HepG2 (cell line): ENCODE data around the gene C11orf68. TPM values are rescaled to one million over a fixed set of nuclear protein-coding genes. Genes with fewer than 3 reads are reported as not detected.

Experiments used
- ADNP ChIP-seq: sonication (generic); formaldehyde crosslinking; IDR thresholded peaks from 2 replicates; pipeline ENCODE4 v1.4.0; 2020; ENCODE audit warnings: missing genetic modification reagents
- CEBPB ChIP-seq: IDR thresholded peaks from 2 replicates; pipeline ENCODE4 v1.6.1; 2011; ENCODE audit warnings: low read depth, low read length, improper control_type of control experiment, borderline replicate concordance
- CENPT ChIP-seq: sonication (generic); formaldehyde crosslinking; IDR thresholded peaks from 2 replicates; pipeline ENCODE4 v1.8.0; 2022; ENCODE audit warnings: low read depth, mild to moderate bottlenecking, moderate library complexity, missing genetic modification reagents
- CREBL2 ChIP-seq: sonication (generic); formaldehyde crosslinking; IDR thresholded peaks from 2 replicates; pipeline ENCODE4 v1.8.1; 2023; ENCODE audit warnings: missing genetic modification reagents, mild to moderate bottlenecking, borderline replicate concordance
- DNMT3B ChIP-seq: conservative IDR thresholded peaks from 2 replicates; pipeline ENCODE4 v1.6.1; 2016; ENCODE audit warnings: missing biosample characterization, control low read depth
- ESRRA ChIP-seq: sonication (generic); formaldehyde crosslinking; IDR thresholded peaks from 2 replicates; pipeline ENCODE4 v1.5.1; 2020; ENCODE audit warnings: mild to moderate bottlenecking, low read depth, missing genetic modification reagents
- FOXA1 ChIP-seq, 2 experiments: fragments of 450-650 bp in 1 of 2; sonication (generic) in 1 of 2; formaldehyde crosslinking in 1 of 2; IDR thresholded peaks; 2 replicates each; pipeline versions ENCODE4 v1.4.0 to v1.6.1; 2016 to 2020; ENCODE audit warnings: missing genetic modification reagents in 1 of 2
- GABPB1 ChIP-seq: IDR thresholded peaks from 2 replicates; pipeline ENCODE4 v1.6.1; 2016; ENCODE audit warnings: mild to moderate bottlenecking, missing genetic modification reagents, moderate library complexity, missing compliant biosample characterization
- HNRNPH1 ChIP-seq: fragments of 200-400 bp; formaldehyde crosslinking; optimal IDR thresholded peaks from 2 replicates; pipeline ENCODE3; 2017; ENCODE audit warnings: mild to moderate bottlenecking, low read depth, low read length
- HNRNPLL ChIP-seq: fragments of 200-400 bp; formaldehyde crosslinking; IDR thresholded peaks from 2 replicates; pipeline ENCODE4 v1.6.1; 2017; ENCODE audit warnings: mild to moderate bottlenecking, low read depth, low read length; ENCODE audit not compliant: poor library complexity, severe bottlenecking
- MAFK ChIP-seq, 2 experiments: IDR thresholded peaks in 1 of 2; conservative IDR thresholded peaks in 1 of 2; 2 replicates each; pipeline ENCODE4 v1.6.1; 2011; ENCODE audit warnings: improper control_type of control experiment in 2 of 2, low read length in 2 of 2
- NKX3-1 ChIP-seq: sonication (generic); formaldehyde crosslinking; IDR thresholded peaks from 2 replicates; pipeline ENCODE4 v1.5.0; 2020; ENCODE audit warnings: missing genetic modification reagents
- NR2C2 ChIP-seq: sonication (generic); formaldehyde crosslinking; IDR thresholded peaks from 2 replicates; pipeline ENCODE4 v1.4.0; 2020; ENCODE audit warnings: missing genetic modification reagents, mild to moderate bottlenecking, moderate library complexity, borderline replicate concordance
- PPARG ChIP-seq: conservative IDR thresholded peaks from 2 replicates; pipeline ENCODE4 v1.6.1; 2016; ENCODE audit warnings: missing biosample characterization, missing genetic modification reagents
- RARA ChIP-seq: IDR thresholded peaks from 2 replicates; pipeline ENCODE4 v1.6.1; 2016; ENCODE audit warnings: missing genetic modification reagents, missing compliant biosample characterization
- REL ChIP-seq: sonication (generic); formaldehyde crosslinking; conservative IDR thresholded peaks from 2 replicates; pipeline ENCODE4 v1.8.0; 2022; ENCODE audit warnings: mild to moderate bottlenecking, missing genetic modification reagents, moderate library complexity
- SP140L ChIP-seq: sonication (generic); formaldehyde crosslinking; IDR thresholded peaks from 2 replicates; pipeline ENCODE4 v1.4.0; 2020; ENCODE audit warnings: missing genetic modification reagents, borderline replicate concordance
- TIGD3 ChIP-seq: sonication (generic); formaldehyde crosslinking; IDR thresholded peaks from 2 replicates; pipeline ENCODE4 v1.5.1; 2020; ENCODE audit warnings: mild to moderate bottlenecking, missing genetic modification reagents, borderline replicate concordance
- ZFX ChIP-seq: sonication (generic); formaldehyde crosslinking; IDR thresholded peaks from 2 replicates; pipeline ENCODE4 v1.4.0; 2020; ENCODE audit warnings: mild to moderate bottlenecking, low read depth, missing genetic modification reagents, moderate library complexity
- ZGPAT ChIP-seq: IDR thresholded peaks from 2 replicates; pipeline ENCODE4 v1.6.1; 2016; ENCODE audit warnings: mild to moderate bottlenecking
- ZNF224 ChIP-seq: sonication (generic); formaldehyde crosslinking; IDR thresholded peaks from 2 replicates; pipeline ENCODE4 v1.5.0; 2020; ENCODE audit warnings: mild to moderate bottlenecking, missing genetic modification reagents
- ZNF329 ChIP-seq: sonication (generic); formaldehyde crosslinking; IDR thresholded peaks from 2 replicates; pipeline ENCODE4 v1.9.0; 2021; ENCODE audit warnings: low read depth, mild to moderate bottlenecking, missing genetic modification reagents
- ZNF367 ChIP-seq: sonication (generic); formaldehyde crosslinking; IDR thresholded peaks from 2 replicates; pipeline ENCODE4 v1.4.0; 2020; ENCODE audit warnings: missing genetic modification reagents, borderline replicate concordance
- ZNF768 ChIP-seq: sonication (generic); formaldehyde crosslinking; IDR thresholded peaks from 2 replicates; pipeline ENCODE4 v1.4.0; 2020; ENCODE audit warnings: missing genetic modification reagents
- ZNF780A ChIP-seq: sonication (generic); formaldehyde crosslinking; IDR thresholded peaks from 2 replicates; pipeline ENCODE4 v1.8.0; 2022; ENCODE audit warnings: mild to moderate bottlenecking, missing genetic modification reagents, moderate library complexity
- ZSCAN20 ChIP-seq: sonication (generic); formaldehyde crosslinking; IDR thresholded peaks from 2 replicates; pipeline ENCODE4 v1.4.0; 2020; ENCODE audit warnings: missing genetic modification reagents, mild to moderate bottlenecking, borderline replicate concordance
- polyA plus RNA-seq, 8 experiments: library from polyadenylated mRNA; depleted of rRNA in 3 of 8; stranded (reverse) in 7 of 8; unstranded in 1 of 8; fragments of >200 nt; fragmentation: Illumina TruSeq in 4 of 8; extraction: Trizol in 4 of 8; gene quantifications; 2 replicates each; pipeline versions ENCODE4 v1.2.1 to v1.2.3, GENCODE V29; 2011 to 2016; ENCODE audit warnings: low read depth in 4 of 8, missing spikeins in 1 of 8, mixed read lengths in 1 of 8; ENCODE audit not compliant: insufficient read depth in 1 of 8
- total RNA-seq, 5 experiments: library from RNA; depleted of rRNA; stranded (reverse); fragments of >200 nt; fragmentation: Illumina TruSeq; extraction: Trizol; gene quantifications; 2 replicates each; pipeline ENCODE4 v1.2.3, GENCODE V29; 2016; ENCODE audit warnings: low read depth in 1 of 5

Gene C11orf68
- total and polyA plus RNA-seq, 2 of the 13 experiments (the other 11 are each of a cell fraction or from before 2014, with no cell fraction given): 8.4 to 28.3 TPM

GRCh38 chr11:65899356-65900124, 19.3 kb downstream of the C11orf68 start (continued):
- TF ChIP-seq ZNF224 (CRISPR knock-in tag): 0 out of 2 replicates have a peak, but pooled peaks have one; percentile 44
- no peak for TF ChIP-seq CREBL2 (CRISPR knock-in tag)
- TF ChIP-seq CENPT (CRISPR knock-in tag): no peak
- TF ChIP-seq ZGPAT: peak; percentile 80
- TF ChIP-seq FOXA1 (IDR thresholded peaks at IDR 0.05): no peak
- no peak for TF ChIP-seq FOXA1 (CRISPR knock-in tag; IDR thresholded peaks at IDR 0.05)
- TF ChIP-seq TIGD3: peak; percentile 64; the same call in 1 of the 2 replicates
- TF ChIP-seq ZNF768: peak; percentile 52; the same call in 1 of the 2 replicates
- peak; percentile 1 to 53; a peak in 1 of 4 replicates for TF ChIP-seq MAFK (conservative IDR thresholded peaks at IDR 0.05 in 1 of 2, IDR thresholded peaks at IDR 0.05 in 1 of 2; ENCODE audit: low read length in 2 of 2)
- TF ChIP-seq ZNF329: peak; percentile 68; the same call in 1 of the 2 replicates
- peak; percentile 19; the same call in 1 of the 2 replicates for TF ChIP-seq ESRRA (CRISPR knock-in tag)
- peak; percentile 46; the same call in 1 of the 2 replicates for TF ChIP-seq DNMT3B (CRISPR knock-in tag)
- TF ChIP-seq SP140L (CRISPR knock-in tag): no peak
- TF ChIP-seq HNRNPLL: no peak
- no peak for TF ChIP-seq ZNF367 (CRISPR knock-in tag)
- no peak for TF ChIP-seq ADNP
- TF ChIP-seq ZFX (CRISPR knock-in tag): peak; percentile 70
- no peak for TF ChIP-seq NR2C2 (CRISPR knock-in tag)
- TF ChIP-seq HNRNPH1: no peak
- TF ChIP-seq RARA (CRISPR knock-in tag): 0 out of 2 replicates have a peak, but pooled peaks have one; percentile 49
- no peak for TF ChIP-seq NKX3-1
- TF ChIP-seq CEBPB: no peak
- TF ChIP-seq PPARG: peak; percentile 31; the same call in 1 of the 2 replicates
- TF ChIP-seq REL: peak; percentile 86
- peak; percentile 90 for TF ChIP-seq GABPB1 (CRISPR knock-in tag)
- no peak for TF ChIP-seq ZSCAN20
- peak; percentile 78; the same call in 1 of the 2 replicates for TF ChIP-seq ZNF780A (CRISPR knock-in tag)
